GM21529 (cell line): ENCODE data around the gene CD33.
"Not testable (repeated sequence)": the region's sequence is repeated elsewhere in the genome, so short reads cannot be mapped to it uniquely, and the experiment has no call there.

Source experiments
- ATAC-seq: cut with Tn5 transposase; IDR thresholded peaks from one replicate; pipeline ENCODE4 v1.9.1; 2021; ENCODE audit not compliant: unreplicated experiment

The CD33 gene

DNA sequence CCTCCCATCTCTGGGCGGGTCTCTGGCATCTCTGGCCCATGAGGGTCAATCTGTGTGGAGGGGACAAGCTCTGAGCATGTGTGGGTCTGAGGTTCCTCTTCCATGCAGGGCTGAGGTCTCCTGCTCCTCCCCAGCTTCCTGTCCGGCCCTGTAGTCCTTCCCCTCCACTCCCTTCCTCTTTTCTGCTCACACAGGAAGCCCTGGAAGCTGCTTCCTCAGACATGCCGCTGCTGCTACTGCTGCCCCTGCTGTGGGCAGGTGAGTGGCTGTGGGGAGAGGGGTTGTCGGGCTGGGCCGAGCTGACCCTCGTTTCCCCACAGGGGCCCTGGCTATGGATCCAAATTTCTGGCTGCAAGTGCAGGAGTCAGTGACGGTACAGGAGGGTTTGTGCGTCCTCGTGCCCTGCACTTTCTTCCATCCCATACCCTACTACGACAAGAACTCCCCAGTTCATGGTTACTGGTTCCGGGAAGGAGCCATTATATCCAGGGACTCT is at the start of gene CD33:
TSS of gene CD33 (plus strand) at position 183 of the 496 bp plus-strand sequence. CDS start at position 222, 39 bp downstream.
- not testable (repeated sequence) for ATAC-seq

DNA sequence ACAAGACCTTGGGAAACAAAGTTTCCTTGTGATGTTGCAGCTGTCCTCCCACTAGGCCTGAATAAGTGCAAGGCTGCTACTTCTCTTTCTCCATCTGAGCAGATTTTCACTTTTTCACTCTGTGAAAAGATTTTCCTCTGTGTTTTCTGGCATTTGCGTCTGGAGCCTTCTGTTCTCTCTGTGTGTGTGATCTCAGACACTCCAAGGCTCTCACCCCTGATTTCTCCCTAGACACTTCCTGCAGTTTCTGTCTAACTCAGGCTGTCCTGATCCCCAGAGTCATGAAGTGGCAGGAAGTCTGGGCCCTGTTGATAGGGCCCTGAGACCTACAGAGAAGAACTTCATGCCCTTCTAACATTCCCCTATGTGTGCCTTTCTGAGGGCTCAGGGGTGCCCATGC is 45.6 kb upstream of the CD33 start:
- no peak for ATAC-seq

DNA sequence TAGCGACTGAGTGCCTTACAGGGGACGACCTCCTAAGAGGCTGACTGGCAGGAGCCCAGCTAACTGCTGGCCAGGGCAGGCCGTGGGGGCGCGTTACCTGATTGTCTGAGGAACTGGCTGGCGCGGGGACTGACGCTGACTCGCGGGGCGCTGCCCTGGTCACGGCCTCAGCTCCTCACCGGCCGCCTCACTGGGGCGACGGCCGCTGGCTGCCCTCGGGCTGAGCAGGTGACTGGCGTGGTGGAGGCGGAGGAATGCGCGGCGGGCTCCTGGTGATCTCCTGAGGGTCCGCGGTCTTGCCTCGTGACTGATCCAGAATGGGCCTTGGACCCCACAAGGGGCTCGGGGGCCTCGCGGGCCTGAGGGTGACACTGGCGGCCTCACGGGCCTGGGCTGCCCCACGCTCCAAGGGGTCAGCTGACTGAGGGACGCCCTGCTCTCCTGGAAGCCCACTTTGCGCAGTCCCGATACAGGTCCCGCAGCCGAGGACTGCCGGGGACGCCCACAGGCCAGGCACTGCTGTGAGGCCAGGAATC is 43.4 kb upstream of the CD33 start:
- no peak for ATAC-seq

DNA sequence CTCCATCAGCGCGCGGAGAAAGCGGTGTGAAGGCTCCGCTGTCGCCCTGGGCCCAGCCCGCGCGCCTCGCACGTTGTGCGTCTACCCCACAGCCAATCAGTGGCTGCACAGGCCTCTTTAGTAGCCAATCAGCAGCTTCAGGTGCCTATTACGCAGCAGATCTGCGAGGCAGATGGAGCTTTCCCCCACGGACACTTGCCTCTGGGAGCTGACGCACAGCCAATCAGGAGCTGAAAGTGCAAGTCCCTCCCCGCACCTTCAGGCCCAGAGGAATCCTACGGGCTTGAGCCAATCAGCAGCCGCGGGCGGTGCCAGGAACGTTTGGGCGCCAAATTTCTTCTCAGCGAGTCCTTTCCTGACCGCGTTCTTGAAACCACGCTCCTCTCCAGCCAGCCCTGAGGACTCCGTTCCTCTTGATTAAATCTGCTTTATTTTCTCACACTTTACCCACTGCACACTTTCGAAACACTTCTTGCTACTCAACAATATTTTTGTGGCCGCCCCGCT is 42.9 kb upstream of the CD33 start:
- no peak for ATAC-seq

DNA sequence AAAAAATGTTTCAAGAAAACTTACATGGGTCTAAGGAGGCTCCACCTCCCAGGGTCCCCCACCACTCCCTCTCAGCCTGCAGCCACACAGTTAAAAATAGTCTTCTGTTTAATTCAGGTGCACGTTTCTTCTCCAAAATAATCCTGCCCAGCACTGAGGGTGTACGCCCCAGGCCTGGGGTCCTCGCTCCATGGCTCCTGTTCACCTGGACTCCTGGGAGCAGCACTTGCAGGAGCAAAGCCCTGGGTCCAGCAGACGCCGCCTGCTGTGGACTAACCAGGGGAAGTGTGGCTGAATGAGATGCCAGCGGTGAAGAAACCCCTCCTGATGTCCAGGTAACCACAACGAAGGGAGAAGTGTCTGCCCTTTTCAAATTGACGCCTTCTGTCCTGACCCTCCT is 41.3 kb upstream of the CD33 start:
- no peak for ATAC-seq

DNA sequence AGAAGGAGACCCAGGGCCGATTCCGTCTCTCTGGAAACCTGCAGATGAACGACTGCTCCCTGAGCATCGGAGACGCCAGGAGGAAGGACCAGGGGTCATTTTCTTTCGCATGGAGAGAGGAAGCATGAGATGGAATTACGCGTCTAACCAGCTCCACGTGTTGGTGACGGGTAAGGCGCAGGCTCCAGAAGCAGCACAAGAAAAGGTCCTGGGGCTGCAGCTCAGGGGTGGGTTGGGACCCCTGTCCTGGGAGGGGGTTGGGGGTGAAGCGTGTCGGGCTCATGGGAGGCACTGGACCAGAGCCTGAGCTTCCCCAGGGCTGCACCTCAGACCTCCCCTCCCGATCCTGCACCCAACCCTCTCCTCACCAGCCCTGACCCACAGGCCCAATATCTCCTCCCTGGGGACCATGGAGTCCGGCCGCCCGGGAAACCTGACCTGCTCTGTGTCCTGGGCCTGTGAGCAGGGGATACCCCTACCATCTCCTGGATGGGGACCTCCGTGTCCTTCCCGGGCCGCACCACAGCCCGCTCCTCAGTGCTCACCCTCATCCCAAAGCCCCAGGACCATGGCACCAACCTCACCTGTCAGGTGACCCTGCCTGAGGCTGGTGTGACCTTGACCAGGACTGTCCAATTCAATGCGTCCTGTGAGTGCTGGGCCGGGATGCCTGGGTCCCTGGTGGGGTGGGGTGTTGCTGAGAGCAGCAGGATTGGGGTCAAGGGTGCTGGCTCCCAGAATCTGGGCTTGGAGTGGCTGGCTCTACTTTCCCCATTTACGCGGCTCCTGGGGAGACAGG is 39.6 kb upstream of the CD33 start:
- ATAC-seq, result no peak

DNA sequence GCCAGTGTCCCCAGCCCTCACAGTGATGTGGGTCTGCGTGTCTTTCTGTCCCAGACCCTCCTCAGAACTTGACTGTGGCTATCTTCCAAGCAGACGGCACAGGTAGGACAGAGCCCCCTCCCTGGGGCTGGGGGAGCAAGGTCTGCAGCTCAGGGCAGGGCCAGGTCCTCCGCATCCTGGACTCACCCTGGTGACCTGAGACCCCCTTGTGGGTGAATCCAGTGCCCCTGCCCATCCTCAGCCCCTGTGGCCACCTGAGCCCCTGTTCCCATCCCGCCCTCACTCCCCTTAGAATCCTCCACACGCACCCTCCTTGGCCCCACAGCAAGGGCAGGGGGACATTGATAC is 39.0 kb upstream of the CD33 start:
- no peak for ATAC-seq

DNA sequence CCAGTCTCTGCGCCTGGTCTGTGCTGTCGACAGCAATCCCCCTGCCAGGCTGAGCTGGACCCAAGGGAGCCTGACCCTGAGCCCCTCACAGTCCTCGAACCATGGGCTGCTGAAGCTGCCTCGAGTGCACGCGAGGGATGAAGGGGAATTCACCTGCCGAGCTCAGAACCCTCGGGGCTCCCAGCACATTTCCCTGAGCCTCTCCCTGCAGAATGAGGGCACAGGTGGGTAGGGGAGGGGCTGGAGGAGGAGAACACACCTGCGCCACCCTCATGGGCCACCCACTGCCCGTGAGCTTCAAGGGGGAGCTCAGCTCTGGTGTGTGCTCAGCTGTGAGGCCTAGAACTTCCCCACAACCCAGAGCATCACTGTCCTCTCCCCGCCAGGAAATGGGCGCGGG is 38.6 kb upstream of the CD33 start:
- no peak for ATAC-seq

DNA sequence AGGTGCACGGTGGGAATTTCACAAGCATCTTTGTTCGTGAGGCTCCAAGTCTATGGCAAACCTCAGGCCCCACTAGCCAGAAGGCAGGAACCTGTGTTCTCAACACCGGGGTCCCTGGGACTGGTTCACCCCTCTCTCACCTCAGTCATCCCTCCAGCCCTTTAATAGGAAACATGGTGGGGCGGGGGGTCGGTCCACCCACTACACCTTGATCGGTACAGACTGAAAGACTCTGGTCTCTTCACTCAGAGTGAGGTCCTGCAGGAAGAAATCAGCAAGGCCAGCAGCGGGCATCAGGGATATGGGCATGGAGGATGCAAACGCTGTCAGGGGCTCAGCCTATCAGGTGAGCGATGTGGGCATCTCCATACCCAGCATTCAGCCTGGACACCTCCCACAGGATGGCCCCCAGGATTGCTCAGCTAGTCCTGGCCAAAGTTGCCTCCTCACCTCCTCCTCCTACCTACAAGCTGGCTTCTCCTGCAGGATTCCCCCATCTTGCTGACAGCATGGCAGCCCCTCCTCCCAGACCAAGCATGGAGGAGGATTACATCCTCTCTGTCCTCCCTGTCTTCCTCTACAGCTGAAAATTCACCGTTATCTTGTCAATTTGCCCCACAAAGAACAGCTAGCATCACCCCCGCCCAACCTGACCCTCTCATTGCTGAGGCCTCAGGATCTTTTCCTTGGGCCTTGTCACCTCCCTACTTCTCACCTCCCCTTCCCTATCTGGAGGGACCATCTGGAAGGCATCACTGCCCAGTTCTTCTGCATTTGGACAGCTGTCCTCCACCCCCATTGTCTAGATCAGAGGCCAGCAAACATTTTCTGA is 37.3 kb upstream of the CD33 start:
- ATAC-seq, result no peak

DNA sequence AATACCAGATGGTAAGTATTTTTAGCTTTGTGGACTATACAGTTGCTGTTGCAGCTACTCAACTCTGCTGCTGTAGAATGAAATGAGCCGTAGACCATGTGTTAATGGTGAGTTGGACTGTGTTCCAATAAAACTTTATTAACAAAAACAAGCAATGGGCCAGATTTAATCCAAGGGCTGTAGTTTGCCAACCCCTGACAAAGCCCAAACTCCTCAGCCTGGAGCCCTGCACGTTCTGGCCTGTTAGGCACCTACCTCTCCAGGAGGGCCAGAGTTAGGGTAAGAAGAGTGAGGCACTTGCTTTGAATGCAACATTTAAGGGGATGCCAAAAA is 36.7 kb upstream of the CD33 start:
- no peak for ATAC-seq

DNA sequence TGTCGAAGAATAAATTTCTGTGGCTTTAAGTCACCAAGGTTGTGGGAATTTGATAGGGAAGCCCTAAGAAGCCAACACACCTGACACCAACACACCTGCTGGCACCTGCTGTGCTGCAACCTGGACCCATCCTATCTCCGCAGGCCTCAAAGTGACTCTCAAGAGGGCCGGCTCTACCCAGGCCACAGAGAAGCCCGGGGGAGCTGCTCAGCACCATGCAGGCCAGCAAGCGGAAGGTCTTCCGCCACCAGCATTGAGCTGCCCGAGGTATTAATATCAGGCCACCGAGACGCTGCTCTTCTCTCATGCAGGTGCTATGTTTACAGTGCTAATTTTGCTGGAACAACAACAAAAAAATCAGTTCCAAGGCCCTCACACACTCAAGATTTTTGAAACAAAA is 32.2 kb upstream of the CD33 start:
- ATAC-seq, result no peak

DNA sequence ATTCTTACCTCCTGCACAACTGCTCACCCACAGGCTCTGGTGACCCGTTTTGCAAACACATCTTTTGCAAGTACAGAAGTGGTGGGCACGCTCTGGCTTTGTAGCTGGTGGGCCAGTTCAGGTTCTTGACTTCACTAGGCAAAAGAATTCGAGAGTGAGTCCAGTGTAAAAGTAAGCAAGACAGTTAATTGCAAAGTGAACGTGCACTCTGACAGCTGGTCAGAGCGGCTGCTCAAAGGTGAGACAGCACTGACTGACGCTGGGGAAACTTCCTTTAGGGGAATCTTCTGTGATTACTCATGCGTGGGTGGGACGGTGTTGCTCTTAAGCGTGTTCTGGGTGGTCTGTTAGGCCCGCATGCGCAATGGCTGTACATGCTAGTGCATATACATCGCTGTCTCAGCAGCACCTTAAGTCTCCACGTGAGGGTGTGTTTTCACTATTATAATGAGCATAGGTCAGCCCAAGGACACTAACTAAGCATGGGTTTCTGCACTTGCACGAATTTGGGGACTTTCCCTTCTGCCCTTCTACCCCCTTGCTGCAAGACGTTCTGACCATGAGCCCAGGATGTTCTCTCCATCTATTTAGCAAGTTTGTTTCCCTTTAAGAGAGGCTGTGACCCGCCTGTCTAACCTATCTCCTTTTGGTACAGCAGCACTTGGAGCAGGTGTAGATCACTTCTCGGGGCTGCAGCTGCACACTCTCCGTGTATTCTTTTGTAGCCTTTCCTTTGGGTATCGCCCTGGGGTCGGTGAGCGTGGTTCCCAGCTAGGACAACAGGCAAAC is 30.2 kb upstream of the CD33 start:
- ATAC-seq, result no peak

DNA sequence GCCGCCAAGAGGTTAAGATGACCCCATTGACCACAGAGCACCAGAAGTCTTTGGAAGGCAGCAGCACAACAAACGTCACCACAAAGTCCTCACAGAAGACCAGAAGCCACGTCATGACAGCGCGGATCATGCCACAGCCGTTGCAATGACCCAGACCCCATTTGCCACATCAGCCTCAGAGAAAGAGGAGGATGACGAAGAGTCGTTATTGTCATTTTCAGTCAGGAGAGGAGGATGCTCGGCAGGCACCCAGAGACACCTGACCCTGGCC is 29.6 kb upstream of the CD33 start:
- ATAC-seq, result no peak

DNA sequence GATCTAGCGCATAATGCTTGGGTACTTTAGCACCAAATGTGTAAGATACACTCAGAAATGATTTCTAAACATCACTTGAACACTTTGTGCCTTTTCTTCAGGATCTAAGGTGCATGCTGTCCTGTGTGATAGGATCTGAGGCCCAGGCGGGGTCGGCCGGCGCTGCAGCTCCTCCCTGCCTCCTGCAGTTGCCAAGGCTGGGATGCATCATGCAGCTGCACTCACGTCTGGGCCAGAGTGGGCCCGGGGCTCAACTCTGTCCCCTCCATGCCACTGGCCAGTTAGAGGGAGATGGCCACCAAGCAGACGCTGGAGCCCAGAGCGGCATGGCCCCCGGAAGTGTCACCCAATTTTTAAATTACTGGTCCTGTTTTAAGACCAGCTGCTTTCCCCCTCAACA is 29.3 kb upstream of the CD33 start:
- no peak for ATAC-seq

DNA sequence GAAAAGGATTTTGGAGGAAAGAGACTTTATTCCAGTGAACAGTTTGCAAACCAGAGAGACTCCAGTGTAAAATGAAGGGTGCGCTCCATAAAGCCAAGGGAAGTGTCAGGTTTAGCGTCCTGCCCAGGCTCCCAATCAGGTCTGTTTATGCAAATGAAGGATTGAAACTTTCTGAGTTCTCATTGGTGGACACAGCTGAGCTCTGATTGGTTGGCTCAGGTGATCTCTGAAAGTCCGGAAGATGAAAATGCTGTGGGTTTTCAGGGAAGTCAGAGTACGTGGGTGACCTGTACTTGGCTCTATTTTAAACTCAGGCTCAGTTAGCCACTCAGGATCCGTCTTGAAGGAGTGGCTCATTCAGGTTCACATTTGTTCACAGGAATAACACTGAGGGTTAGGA is 28.7 kb upstream of the CD33 start:
- ATAC-seq, result no peak

DNA sequence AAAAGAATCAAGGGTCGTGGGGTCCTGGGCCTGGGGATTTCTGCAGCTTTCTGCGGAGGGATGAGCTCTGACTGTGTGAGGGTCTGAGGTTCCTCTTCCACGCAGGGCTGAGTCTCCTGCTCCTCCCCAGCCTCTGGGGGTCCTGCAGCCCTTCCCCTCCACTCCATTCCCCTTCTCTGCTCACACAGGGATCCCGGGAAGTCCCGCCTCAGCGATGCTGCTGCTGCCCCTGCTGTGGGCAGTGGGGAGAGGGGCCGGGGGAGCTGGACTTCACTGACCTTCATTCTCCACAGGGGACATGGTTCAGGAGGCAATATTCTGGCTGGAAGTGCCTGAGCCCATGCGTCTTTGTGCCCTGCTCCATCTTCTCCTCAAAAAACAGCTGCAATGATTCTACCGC is 26.2 kb upstream of the CD33 start:
- ATAC-seq, result no peak

DNA sequence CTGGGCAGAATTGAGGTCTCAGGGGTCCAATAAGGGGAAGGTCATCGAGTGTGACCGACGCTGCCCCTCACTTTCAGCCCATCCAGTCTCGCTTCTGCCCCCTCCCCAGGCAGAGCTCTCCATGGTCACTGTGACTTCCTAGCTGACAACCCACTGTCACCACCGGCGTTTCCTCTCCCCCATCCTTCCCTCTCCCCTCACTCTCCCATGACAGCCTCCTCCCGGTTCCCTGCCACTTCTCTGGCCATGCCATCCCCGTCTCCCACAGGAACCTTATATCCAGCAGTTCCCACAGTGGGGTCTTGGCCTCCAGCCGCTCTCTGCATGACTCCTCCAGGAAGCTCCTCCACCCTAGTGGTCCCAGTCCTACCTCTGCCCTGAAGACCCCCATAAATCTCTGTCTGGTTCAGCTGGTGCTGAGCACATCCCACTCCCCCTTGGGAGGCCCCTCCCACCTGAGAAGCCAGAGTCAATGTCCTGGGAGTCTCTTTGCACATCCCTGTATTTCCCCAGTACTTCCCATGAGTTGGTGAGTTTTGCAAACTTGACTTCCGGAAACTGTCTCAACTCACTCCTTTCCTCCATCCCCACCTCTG is 24.7 kb upstream of the CD33 start:
- no peak for ATAC-seq

DNA sequence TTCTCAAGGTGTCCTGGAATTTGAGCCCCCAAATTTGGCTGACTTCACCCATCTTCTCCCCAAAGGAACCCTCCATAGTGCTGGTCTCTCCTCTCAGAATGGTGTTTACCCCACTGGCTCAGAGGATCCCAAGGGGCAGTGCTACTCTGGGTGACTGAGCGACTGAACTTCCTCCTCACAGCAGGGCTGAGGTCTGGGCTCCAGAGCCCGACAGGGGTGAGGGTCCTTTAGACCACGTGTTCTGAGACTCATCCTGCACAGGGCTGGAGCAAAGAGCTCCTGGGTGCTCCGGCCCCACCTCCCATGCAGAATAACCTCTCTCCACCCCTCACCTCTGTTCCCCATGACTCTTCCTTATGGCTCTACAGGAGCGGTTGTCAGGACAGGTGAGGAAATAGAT is 23.2 kb upstream of the CD33 start:
- no peak for ATAC-seq

DNA sequence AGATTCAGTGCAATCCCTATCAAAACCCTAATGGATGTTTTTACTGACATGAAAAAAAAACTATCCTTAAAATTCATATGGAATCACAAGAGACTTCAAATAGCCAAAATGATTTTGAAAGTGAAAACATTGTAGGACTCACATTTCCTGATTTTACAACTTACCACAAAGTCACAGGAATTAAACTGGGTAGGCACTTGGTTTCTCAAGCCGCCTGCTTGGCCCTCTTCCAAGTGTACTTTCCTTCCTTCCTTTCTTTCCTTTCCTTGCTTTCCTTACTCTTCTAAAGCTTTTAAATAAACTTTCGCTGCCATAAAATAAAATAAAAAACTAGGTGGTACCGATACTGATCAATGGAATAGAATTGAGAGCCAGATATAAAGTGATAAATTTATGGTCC is 21.0 kb upstream of the CD33 start:
- no peak for ATAC-seq

DNA sequence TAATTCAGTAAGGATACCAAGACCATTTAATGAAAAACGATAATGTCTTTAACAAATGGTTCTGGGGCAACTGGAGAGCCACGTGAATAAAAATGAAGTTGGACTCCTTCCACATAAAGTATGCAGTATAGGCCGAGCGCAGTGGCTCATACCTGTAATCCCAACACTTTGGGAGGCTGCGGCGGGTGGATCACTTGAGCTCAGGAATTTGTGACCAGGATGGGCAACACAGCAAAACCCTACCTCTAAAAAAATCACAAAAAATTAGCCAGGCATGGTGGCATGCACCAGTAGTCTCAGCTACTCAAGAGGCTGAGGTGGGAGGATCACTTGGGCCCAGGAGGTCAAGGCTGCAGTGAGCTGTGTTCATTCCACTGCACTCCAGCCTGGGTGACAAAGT is 20.6 kb upstream of the CD33 start:
- ATAC-seq, result no peak

DNA sequence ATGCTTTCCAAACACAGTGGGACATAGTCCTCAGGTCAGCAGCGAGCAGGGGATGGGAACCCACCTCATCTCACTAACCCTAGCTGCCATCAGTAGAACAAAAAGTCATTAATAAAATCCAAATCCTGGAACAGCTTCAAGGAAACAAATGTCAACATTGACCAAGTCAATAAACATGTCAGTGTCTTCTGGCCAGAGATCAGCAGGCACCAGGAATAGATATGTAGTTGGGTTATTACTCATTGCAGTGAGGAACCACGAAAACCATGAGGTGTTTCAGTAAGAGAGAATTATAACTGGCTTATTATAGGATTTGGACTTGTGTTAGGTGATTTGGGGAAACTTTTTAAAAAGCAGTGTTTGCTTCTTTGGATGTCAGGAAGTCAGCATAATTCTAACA is 17.1 kb upstream of the CD33 start:
- no peak for ATAC-seq
